ENCODE data around the gene AAGAB. TPM values are rescaled to one million over a fixed set of nuclear protein-coding genes. Genes with fewer than 3 reads are reported as not detected.
"Not testable (repeated sequence)": the region's sequence is repeated elsewhere in the genome, so short reads cannot be mapped to it uniquely, and the experiment has no call there.

Gene AAGAB
- total RNA-seq, 1 experiment from 2014 or later = 30.5 TPM

GRCh38 chr15:67290319-67290718, 35.9 kb upstream of the AAGAB start:
- Histone ChIP-seq H3F3A (ENCODE audit: low read length, unreplicated experiment) (no peaks in the 10 kb centered on the region), H3K4me2 (ENCODE audit: low read length) (no peak overlapping the region), H4K20me1 (ENCODE audit: low read length) (no peaks in the 10 kb centered on the region), H3K9me2 (replicated peaks; ENCODE audit: low read length) (no peaks in the 10 kb centered on the region), H3K79me2 (ENCODE audit: low read length) (no peaks in the 10 kb centered on the region), H3K4me1 (ENCODE audit: insufficient read depth, low read length) (no peaks in the 10 kb centered on the region), H3K9me3 (ENCODE audit: low read length) (no peaks in the 10 kb centered on the region), H3K4me3 (ENCODE audit: low read length) (no peak overlapping the region), H3K36me3 (ENCODE audit: low read depth, low read length) (no peaks in the 10 kb centered on the region), H3K27me3 (ENCODE audit: low read length) (no peaks in the 10 kb centered on the region), H3K27ac (ENCODE audit: low read length) (no peak overlapping the region), H2AFZ (ENCODE audit: low read length) (no peak overlapping the region), H3K9ac (ENCODE audit: low read length) (no peak overlapping the region)
- CTCF ChIA-PET = no interaction called here
- POLR2A ChIA-PET (ENCODE audit: unreplicated experiment) = no interaction called here
- DNase-seq = no peak
- TF ChIP-seq CTCF (conservative IDR thresholded peaks at IDR 0.05; ENCODE audit: low read depth, low read length) (no peak), EZH2 (IDR thresholded peaks at IDR 0.05; ENCODE audit: low read length, unreplicated experiment) (no peak), EZH2phosphoT487 (IDR thresholded peaks at IDR 0.05; ENCODE audit: borderline replicate concordance, low read length) (no peak)
- ATAC-seq = no peak
- BruUV-seq (replicated peaks) = no TSS peak
- intact Hi-C loops (cut with micrococcal nuclease) = no loop called here

DNA sequence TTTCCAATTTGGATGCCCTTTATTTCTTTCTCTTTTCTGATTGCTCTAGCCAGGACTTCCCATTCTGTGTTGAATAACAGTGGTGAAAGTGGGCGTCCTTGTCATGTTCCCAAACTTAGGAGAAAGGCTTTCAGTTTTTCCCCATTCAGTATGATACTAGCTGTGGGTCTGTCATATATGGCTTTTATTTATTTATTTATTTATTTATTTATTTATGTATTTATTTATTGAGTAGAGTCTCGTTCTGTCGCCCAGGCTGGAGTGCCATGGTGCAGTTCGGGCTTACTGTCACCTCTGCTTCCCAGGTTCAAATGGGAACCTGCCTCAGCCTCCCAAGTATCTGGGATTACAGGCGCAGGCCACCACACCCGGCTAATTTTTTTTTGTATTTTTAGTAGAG, 31.9 kb upstream of the AAGAB start:
- H3K4me2 ChIP-seq (ENCODE audit: low read length); H3K9me2 ChIP-seq (replicated peaks; ENCODE audit: low read length); H2AFZ ChIP-seq (ENCODE audit: low read length); H4K20me1 ChIP-seq (ENCODE audit: low read length); CTCF ChIA-PET; H3K79me2 ChIP-seq (ENCODE audit: low read length); H3K4me3 ChIP-seq (ENCODE audit: low read length); H3K9ac ChIP-seq (ENCODE audit: low read length); POLR2A ChIA-PET (ENCODE audit: unreplicated experiment); ATAC-seq; intact Hi-C loops (cut with micrococcal nuclease); H3K4me1 ChIP-seq (ENCODE audit: insufficient read depth, low read length); H3K27me3 ChIP-seq (ENCODE audit: low read length); H3K9me3 ChIP-seq (ENCODE audit: low read length); BruUV-seq (replicated peaks); DNase-seq; H3K27ac ChIP-seq (ENCODE audit: low read length); H3F3A ChIP-seq (ENCODE audit: low read length, unreplicated experiment); H3K36me3 ChIP-seq (ENCODE audit: low read depth, low read length): not testable (repeated sequence)

GRCh38 chr15:67285625-67286024, 31.2 kb upstream of the AAGAB start:
- H3K9ac ChIP-seq (ENCODE audit: low read length); H3K79me2 ChIP-seq (ENCODE audit: low read length); H4K20me1 ChIP-seq (ENCODE audit: low read length); H3K27ac ChIP-seq (ENCODE audit: low read length); DNase-seq; ATAC-seq; H3F3A ChIP-seq (ENCODE audit: low read length, unreplicated experiment); H3K4me3 ChIP-seq (ENCODE audit: low read length); CTCF ChIA-PET; H3K36me3 ChIP-seq (ENCODE audit: low read depth, low read length); H3K9me3 ChIP-seq (ENCODE audit: low read length); intact Hi-C loops (cut with micrococcal nuclease); POLR2A ChIA-PET (ENCODE audit: unreplicated experiment); H3K27me3 ChIP-seq (ENCODE audit: low read length); H3K4me2 ChIP-seq (ENCODE audit: low read length); H2AFZ ChIP-seq (ENCODE audit: low read length); BruUV-seq (replicated peaks); H3K9me2 ChIP-seq (replicated peaks; ENCODE audit: low read length); H3K4me1 ChIP-seq (ENCODE audit: insufficient read depth, low read length): not testable (repeated sequence)

DNA sequence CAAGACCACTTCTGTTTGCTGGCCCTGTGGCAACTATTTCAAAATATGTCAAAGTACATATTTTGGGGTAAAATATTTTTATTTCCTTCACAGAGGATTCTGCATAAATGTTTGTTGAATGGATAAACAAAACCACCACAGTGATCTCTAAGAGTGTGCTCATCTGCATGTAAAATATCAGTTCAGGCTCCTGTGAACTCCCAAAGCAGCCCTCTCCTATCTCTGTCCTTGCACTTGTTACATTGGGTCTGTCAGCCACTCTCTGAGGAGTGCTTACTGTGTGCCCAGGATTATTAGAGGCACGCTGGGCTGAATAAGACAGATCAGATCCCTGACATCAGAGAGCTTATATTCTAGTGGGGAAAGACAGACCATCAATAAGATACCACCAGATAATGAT, 27.3 kb upstream of the AAGAB start:
- Histone ChIP-seq H2AFZ (ENCODE audit: low read length) (no peak overlapping the region), H3K9ac (ENCODE audit: low read length) (no peak overlapping the region), H3K27me3 (ENCODE audit: low read length) (no peaks in the 10 kb centered on the region), H3K4me1 (ENCODE audit: insufficient read depth, low read length) (no peaks in the 10 kb centered on the region), H3K4me2 (ENCODE audit: low read length) (no peak overlapping the region), H3K27ac (ENCODE audit: low read length) (no peak overlapping the region), H4K20me1 (ENCODE audit: low read length) (no peaks in the 10 kb centered on the region), H3F3A (ENCODE audit: low read length, unreplicated experiment) (no peaks in the 10 kb centered on the region), H3K79me2 (ENCODE audit: low read length) (no peaks in the 10 kb centered on the region), H3K4me3 (ENCODE audit: low read length) (no peak overlapping the region), H3K36me3 (ENCODE audit: low read depth, low read length) (no peaks in the 10 kb centered on the region), H3K9me3 (ENCODE audit: low read length) (no peaks in the 10 kb centered on the region), H3K9me2 (replicated peaks; ENCODE audit: low read length) (no peaks in the 10 kb centered on the region)
- TF ChIP-seq EZH2phosphoT487 (IDR thresholded peaks at IDR 0.05; ENCODE audit: borderline replicate concordance, low read length) (no peak), CTCF (conservative IDR thresholded peaks at IDR 0.05; ENCODE audit: low read depth, low read length) (no peak), EZH2 (IDR thresholded peaks at IDR 0.05; ENCODE audit: low read length, unreplicated experiment) (no peak)
- ATAC-seq (no peak), DNase-seq (no peak)
- intact Hi-C loops (cut with micrococcal nuclease) = no loop called here
- no TSS peak for BruUV-seq (replicated peaks)
- ChIA-PET CTCF (no interaction called here), POLR2A (ENCODE audit: unreplicated experiment) (no interaction called here)

All from PC-3 (cell line).